Osteoblast (primary cell): ENCODE measurements around the gene DUSP8. TPM values are rescaled to one million over a fixed set of nuclear protein-coding genes. Genes with fewer than 3 reads are reported as not detected.

Source experiments
- DNase-seq: peaks from one replicate; pipeline ENCODE4 v3.0.0; 2011; ENCODE audit warnings: low spot score, mixed read lengths; ENCODE audit not compliant: insufficient read length; ENCODE audit errors: missing footprints
- H2AFZ ChIP-seq: 2 replicates; pipeline ENCODE4 v1.6.0; 2011; ENCODE audit warnings: mild to moderate bottlenecking, low read length
- H3K27ac ChIP-seq: 2 replicates; pipeline ENCODE4 v1.5.1; 2011; ENCODE audit warnings: mild to moderate bottlenecking, low read depth, low read length, moderate library complexity
- H3K27me3 ChIP-seq: 2 replicates; pipeline ENCODE4 v1.6.0; 2012; ENCODE audit warnings: mild to moderate bottlenecking, control low read depth, inconsistent platforms, low read length, moderate library complexity; ENCODE audit not compliant: insufficient read depth
- H3K36me3 ChIP-seq: 2 replicates; pipeline ENCODE4 v1.5.1; 2011; ENCODE audit warnings: mild to moderate bottlenecking, low read length, control low read depth, moderate library complexity; ENCODE audit not compliant: insufficient read depth
- H3K4me1 ChIP-seq: 2 replicates; pipeline ENCODE4 v1.5.1; 2011; ENCODE audit warnings: mild to moderate bottlenecking, low read length, control low read depth, moderate library complexity; ENCODE audit not compliant: insufficient read depth
- H3K4me2 ChIP-seq: 2 replicates; pipeline ENCODE4 v1.6.0; 2011; ENCODE audit warnings: mild to moderate bottlenecking, low read length; ENCODE audit not compliant: insufficient read depth
- H3K4me3 ChIP-seq: fragments of 200-600 bp; sonication (generic); 3 replicates; pipeline ENCODE4 v1.5.1; 2012; ENCODE audit warnings: mild to moderate bottlenecking, low read length, inconsistent platforms; ENCODE audit not compliant: insufficient read depth
- H3K79me2 ChIP-seq: 2 replicates; pipeline ENCODE4 v1.6.0; 2012; ENCODE audit warnings: mild to moderate bottlenecking, low read length, control low read depth, inconsistent platforms; ENCODE audit not compliant: insufficient read depth
- H3K9me3 ChIP-seq: 2 replicates; pipeline ENCODE4 v1.5.1; 2011; ENCODE audit warnings: low read depth, low read length, control low read depth
- H4K20me1 ChIP-seq: 2 replicates; pipeline ENCODE4 v1.6.0; 2012; ENCODE audit warnings: mild to moderate bottlenecking, low read length, control low read depth; ENCODE audit not compliant: insufficient read depth
- CTCF ChIP-seq: IDR thresholded peaks from 2 replicates; pipeline ENCODE4 v1.5.1; 2011; ENCODE audit warnings: mild to moderate bottlenecking, low read depth, low read length, moderate library complexity; ENCODE audit errors: extremely low read depth
- total RNA-seq: library from RNA; depleted of rRNA; stranded (reverse); fragments of >200 nt; gene quantifications from 2 replicates; pipeline ENCODE4 v1.2.3, GENCODE V29; 2012

DUSP8 gene
- total RNA-seq, 1 donor: under 0.01 TPM

- Histone ChIP-seq H3K36me3 (no peaks in the 10 kb centered on the region), H3K27ac (no peak overlapping the region), H3K4me2 (no peak overlapping the region), H3K27me3 (peaks cover 50% of the 10 kb centered on the region), H3K4me1 (no peaks in the 10 kb centered on the region), H3K4me3 (no peak overlapping the region), H3K9me3 (no peaks in the 10 kb centered on the region), H3K79me2 (no peaks in the 10 kb centered on the region), H4K20me1 (no peaks in the 10 kb centered on the region), H2AFZ (no peak overlapping the region)
- no peak for DNase-seq
- no peak for TF ChIP-seq CTCF
Measured at GRCh38 chr11:1543606-1544263, 28.3 kb downstream of the DUSP8 start.

DNA sequence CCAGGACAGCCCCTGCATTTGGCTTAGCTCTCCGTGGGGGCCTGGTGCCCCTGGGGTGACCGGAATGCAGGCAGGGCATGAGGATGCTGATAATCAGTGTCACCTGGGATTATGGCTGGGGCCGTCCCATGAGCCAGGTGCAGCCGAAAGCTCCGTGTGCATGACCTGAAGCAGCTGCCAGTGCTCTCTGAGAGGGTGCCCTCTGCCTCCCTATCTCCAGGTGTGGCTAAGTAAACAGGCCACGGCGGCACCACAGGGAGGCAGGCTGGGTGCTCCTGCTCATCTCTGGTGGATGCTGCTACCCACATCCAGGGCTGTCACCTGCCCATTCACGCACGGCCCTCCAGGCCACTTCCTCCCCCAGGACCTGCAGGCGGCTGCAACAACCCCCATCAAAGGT, 29.8 kb downstream of the DUSP8 start:
- H3K27ac ChIP-seq: no peak overlapping the region
- no peaks in the 10 kb centered on the region for H3K9me3 ChIP-seq
- H3K4me1 ChIP-seq: no peaks in the 10 kb centered on the region
- no peak for DNase-seq
- no peak overlapping the region for H2AFZ ChIP-seq
- TF ChIP-seq CTCF: no peak
- no peaks in the 10 kb centered on the region for H3K36me3 ChIP-seq
- peaks cover 3% of the 10 kb centered on the region for H3K79me2 ChIP-seq
- H4K20me1 ChIP-seq: peaks cover 2% of the 10 kb centered on the region
- no peak overlapping the region for H3K4me3 ChIP-seq
- H3K27me3 ChIP-seq: peaks cover 47% of the 10 kb centered on the region
- H3K4me2 ChIP-seq: no peak overlapping the region

GRCh38 chr11:1541474-1542204, 30.4 kb downstream of the DUSP8 start:
- TF ChIP-seq CTCF: no peak
- DNase-seq: no peak
- Histone ChIP-seq H3K4me3 (no peak overlapping the region), H2AFZ (no peak overlapping the region), H4K20me1 (peaks cover 5% of the 10 kb centered on the region), H3K4me2 (no peak overlapping the region), H3K36me3 (no peaks in the 10 kb centered on the region), H3K9me3 (no peaks in the 10 kb centered on the region), H3K4me1 (no peaks in the 10 kb centered on the region), H3K27ac (no peak overlapping the region), H3K79me2 (peaks cover 9% of the 10 kb centered on the region), H3K27me3 (peaks cover 41% of the 10 kb centered on the region)

DNA sequence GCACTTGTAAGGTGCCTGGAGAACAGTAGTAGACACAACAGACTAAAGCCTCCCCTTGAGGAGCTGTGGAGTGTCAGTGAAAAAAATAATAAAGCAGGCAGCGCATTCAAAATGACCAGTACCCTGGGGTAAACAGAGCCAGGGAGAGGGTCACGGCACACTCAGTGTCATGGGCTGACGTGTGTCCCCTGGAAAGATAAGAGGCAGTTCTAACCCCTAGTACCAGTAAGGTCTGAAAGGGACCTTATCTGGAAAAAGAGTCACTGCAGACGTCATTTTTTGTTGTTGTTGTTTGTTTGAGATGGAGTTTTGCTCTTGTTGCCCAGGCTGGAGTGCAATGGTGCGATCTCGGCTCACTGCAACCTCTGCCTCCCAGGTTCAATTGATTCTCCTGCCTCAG, 32.0 kb downstream of the DUSP8 start:
- Histone ChIP-seq H3K4me2 (no peak overlapping the region), H3K36me3 (no peaks in the 10 kb centered on the region), H3K4me1 (peaks cover 6% of the 10 kb centered on the region), H3K4me3 (no peak overlapping the region), H3K9me3 (no peaks in the 10 kb centered on the region), H3K27ac (no peak overlapping the region), H2AFZ (no peak overlapping the region), H3K27me3 (peaks cover 25% of the 10 kb centered on the region), H4K20me1 (peaks cover 17% of the 10 kb centered on the region), H3K79me2 (peaks cover 25% of the 10 kb centered on the region)
- no peak for DNase-seq
- TF ChIP-seq CTCF: no peak
